ENCODE measurements around the gene RBM12.
A peak's percentile ranks its signal among the peaks of the same experiment; 100 is the strongest.

Gene RBM12

GRCh38 chr20:35600993-35601973 is 63.4 kb downstream of the RBM12 start:
- peak overlapping the region; percentile 74 for H3K4me3 ChIP-seq
- TF ChIP-seq CTCF (IDR thresholded peaks at IDR 0.05), result peak; percentile 19
- H3K27ac ChIP-seq, result no peak overlapping the region
- no peak for DNase-seq (ENCODE audit: low spot score)

GRCh38 chr20:35600176-35600992 is 64.3 kb downstream of the RBM12 start:
- H3K27ac ChIP-seq, result no peak overlapping the region
- no peak for TF ChIP-seq CTCF (IDR thresholded peaks at IDR 0.05)
- DNase-seq (ENCODE audit: low spot score), result no peak
- H3K4me3 ChIP-seq, result peak overlapping the region; percentile 74

- DNase-seq (ENCODE audit: low spot score), result no peak
- no peak for TF ChIP-seq CTCF (IDR thresholded peaks at IDR 0.05)
- no peak overlapping the region for H3K4me3 ChIP-seq
- H3K27ac ChIP-seq, result no peak overlapping the region
These were observed 65.0 kb downstream of the RBM12 start for GRCh38 chr20:35599776-35600120.
